Peyer's patch (tissue), 4 donors: ENCODE data around the gene MORF4L1. TPM values are rescaled to one million over a fixed set of nuclear protein-coding genes. Genes with fewer than 3 reads are reported as not detected.
"Not testable (repeated sequence)": the region's sequence is repeated elsewhere in the genome, so short reads cannot be mapped to it uniquely, and the experiment has no call there.

Source experiments
- DNase-seq, 3 donors: peaks; one replicate each; pipeline ENCODE4 v3.0.0-alpha.2; 2017 to 2019
- H3K27ac ChIP-seq, 4 donors: fragments of 200-600 bp; sonication (generic); one replicate each; pipeline ENCODE4 v1.5.1; 2016 to 2019
- H3K27me3 ChIP-seq, 2 donors: fragments of 200-600 bp; sonication (generic); one replicate each; pipeline ENCODE4 v1.5.1; 2019
- H3K36me3 ChIP-seq, 3 donors: fragments of 200-600 bp; sonication (generic); one replicate each; pipeline ENCODE4 v1.5.1; 2016 to 2019
- H3K4me1 ChIP-seq, 4 donors: fragments of 200-600 bp; sonication (generic); one replicate each; pipeline ENCODE4 v1.5.1; 2016 to 2019
- H3K4me3 ChIP-seq, 4 donors: fragments of 200-600 bp; sonication (generic); 1 replicate in 3 of 4; 2 replicates in 1 of 4; pipeline ENCODE4 v1.5.1; 2016 to 2019; ENCODE audit warnings: mild to moderate bottlenecking in 1 of 4
- H3K9me3 ChIP-seq, 4 donors: fragments of 200-600 bp; sonication (generic); one replicate each; pipeline ENCODE4 v1.5.1; 2016 to 2019; ENCODE audit warnings: mild to moderate bottlenecking in 1 of 4
- POLR2A ChIP-seq, 2 donors: fragments of 450-650 bp; IDR thresholded peaks; one replicate each; pipeline ENCODE4 v1.5.1; 2017; ENCODE audit warnings: antibody characterized with exemption in 2 of 2, mild to moderate bottlenecking in 2 of 2, moderate library complexity in 2 of 2
- total RNA-seq, 4 donors: library from RNA; depleted of rRNA; stranded (reverse); fragments of >200 nt; gene quantifications; one replicate each; pipeline ENCODE4 v1.1.0, GENCODE V29; 2016
- TF ChIP-seq, protein P1 (sequence below), 6 experiments: fragments of 450-650 bp in 4 of 6; fragments of 200-600 bp in 2 of 6; sonication (generic) in 1 of 6; IDR thresholded peaks; one replicate each; pipeline ENCODE4 v1.5.1; 2017 to 2019; ENCODE audit warnings: antibody characterized with exemption in 6 of 6, mild to moderate bottlenecking in 3 of 6, moderate library complexity in 1 of 6

Gene MORF4L1
- total RNA-seq, 4 donors from 2014 or later, result 90.8 to 271 (median 139) TPM

DNA sequence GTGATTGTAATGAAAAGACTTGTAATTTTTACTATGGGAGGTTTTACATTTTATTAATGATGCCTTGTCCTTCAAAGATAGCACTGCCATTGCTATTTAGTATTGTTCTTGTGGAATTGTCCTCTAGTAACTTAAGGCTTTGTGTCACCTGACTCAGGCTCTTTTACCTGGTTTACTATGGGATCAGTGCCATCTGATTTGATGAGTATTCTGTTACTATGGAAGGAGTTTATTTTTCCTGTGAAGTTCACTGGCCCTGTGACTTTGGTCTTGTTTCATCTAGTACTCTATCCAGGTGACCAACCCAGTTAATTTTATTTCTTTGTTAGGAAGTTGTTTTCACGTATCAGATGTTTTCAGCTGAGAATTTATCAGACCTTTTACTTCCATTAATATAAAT lies 9.0 kb downstream of the MORF4L1 start:
- Histone ChIP-seq H3K27ac (no peak overlapping the region), H3K36me3 (peaks cover 0 to 46% (median 0%) of the 10 kb centered on the region in 3 donors), H3K27me3 (no peaks in the 10 kb centered on the region), H3K4me3 (no peak overlapping the region), H3K9me3 (no peaks in the 10 kb centered on the region), H3K4me1 (peaks cover 0 to 34% (median 9%) of the 10 kb centered on the region in 4 donors)
- DNase-seq, result no peak
- no peak for TF ChIP-seq POLR2A (IDR thresholded peaks at IDR 0.05)
- TF ChIP-seq, protein P1, sequence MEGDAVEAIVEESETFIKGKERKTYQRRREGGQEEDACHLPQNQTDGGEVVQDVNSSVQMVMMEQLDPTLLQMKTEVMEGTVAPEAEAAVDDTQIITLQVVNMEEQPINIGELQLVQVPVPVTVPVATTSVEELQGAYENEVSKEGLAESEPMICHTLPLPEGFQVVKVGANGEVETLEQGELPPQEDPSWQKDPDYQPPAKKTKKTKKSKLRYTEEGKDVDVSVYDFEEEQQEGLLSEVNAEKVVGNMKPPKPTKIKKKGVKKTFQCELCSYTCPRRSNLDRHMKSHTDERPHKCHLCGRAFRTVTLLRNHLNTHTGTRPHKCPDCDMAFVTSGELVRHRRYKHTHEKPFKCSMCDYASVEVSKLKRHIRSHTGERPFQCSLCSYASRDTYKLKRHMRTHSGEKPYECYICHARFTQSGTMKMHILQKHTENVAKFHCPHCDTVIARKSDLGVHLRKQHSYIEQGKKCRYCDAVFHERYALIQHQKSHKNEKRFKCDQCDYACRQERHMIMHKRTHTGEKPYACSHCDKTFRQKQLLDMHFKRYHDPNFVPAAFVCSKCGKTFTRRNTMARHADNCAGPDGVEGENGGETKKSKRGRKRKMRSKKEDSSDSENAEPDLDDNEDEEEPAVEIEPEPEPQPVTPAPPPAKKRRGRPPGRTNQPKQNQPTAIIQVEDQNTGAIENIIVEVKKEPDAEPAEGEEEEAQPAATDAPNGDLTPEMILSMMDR (IDR thresholded peaks at IDR 0.05), result no peak

DNA sequence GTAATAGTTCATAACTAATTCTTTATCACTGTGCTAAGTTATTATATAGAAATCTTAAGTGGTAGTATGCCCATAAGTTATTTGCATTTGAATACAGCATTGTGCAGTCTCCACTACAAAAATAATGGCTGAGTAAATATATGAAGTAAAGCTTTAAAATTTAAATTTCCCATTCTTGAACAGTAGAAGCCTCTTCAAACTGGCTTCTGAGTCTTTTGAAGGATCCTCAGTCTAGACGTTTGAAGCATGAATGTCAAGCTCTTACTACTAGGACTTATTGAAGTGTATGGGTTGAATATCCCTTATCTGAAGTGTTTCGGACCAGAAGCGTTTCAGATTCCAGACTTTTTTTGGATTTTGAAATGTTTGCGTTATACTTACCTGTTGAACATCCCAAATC lies 16.3 kb downstream of the MORF4L1 start:
- H3K36me3 ChIP-seq, result peaks cover 0 to 93% (median 0%) of the 10 kb centered on the region in 3 donors
- H3K9me3 ChIP-seq, result no peaks in the 10 kb centered on the region
- H3K27me3 ChIP-seq, result no peaks in the 10 kb centered on the region
- no peaks in the 10 kb centered on the region for H3K4me1 ChIP-seq
- no peak for DNase-seq
- TF ChIP-seq, protein P1 (IDR thresholded peaks at IDR 0.05), result no peak
- TF ChIP-seq POLR2A (IDR thresholded peaks at IDR 0.05), result no peak
- H3K27ac ChIP-seq, result no peak overlapping the region
- no peak overlapping the region for H3K4me3 ChIP-seq

DNA sequence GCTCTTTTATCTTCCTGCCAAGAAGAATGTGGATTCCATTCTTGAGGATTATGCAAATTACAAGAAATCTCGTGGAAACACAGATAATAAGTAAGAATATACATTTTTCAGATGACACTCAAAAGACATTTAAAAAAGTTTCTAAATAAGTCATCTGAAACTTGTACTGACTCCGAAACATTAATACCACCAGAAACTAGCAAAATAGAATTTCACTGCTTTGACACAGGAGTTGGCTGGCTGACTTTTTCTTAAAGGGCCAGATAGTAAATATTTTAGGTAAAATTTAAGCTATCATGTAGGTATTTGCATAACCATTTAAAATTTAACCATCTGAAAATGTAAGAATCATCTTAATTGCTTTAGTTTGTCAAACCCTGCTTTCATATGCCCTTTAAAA lies 20.8 kb downstream of the MORF4L1 start:
- Histone ChIP-seq H3K9me3 (no peaks in the 10 kb centered on the region), H3K36me3 (peaks cover 0 to 99% (median 0%) of the 10 kb centered on the region in 3 donors), H3K27me3 (no peaks in the 10 kb centered on the region), H3K4me1 (no peaks in the 10 kb centered on the region), H3K4me3 (no peak overlapping the region), H3K27ac (no peak overlapping the region)
- DNase-seq, result no peak
- TF ChIP-seq, protein P1 (IDR thresholded peaks at IDR 0.05), result no peak
- TF ChIP-seq POLR2A (IDR thresholded peaks at IDR 0.05), result no peak

DNA sequence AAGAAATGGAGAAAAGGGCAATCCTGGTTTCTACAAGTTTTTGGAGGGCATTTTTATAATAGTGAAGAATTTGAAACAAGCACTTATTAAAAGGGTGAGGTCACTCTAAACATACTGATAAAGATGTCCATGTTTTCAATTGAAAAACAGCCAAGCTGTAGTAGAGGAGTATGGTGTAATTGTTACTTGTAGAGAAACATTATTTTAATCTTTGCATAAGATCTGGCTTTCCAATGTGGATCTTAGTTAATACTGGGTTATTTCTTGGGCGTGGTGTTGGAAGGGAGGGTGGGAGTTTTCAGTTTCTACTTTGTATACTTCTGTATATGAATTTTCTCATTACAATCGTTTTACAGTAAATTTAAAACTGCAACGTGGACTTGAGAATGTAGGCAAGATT lies 22.8 kb downstream of the MORF4L1 start:
- TF ChIP-seq POLR2A (IDR thresholded peaks at IDR 0.05), result no peak
- TF ChIP-seq, protein P1 (IDR thresholded peaks at IDR 0.05), result no peak
- no peaks in the 10 kb centered on the region for H3K4me1 ChIP-seq
- H3K27me3 ChIP-seq, result no peaks in the 10 kb centered on the region
- H3K27ac ChIP-seq, result no peak overlapping the region
- no peak for DNase-seq
- no peak overlapping the region for H3K4me3 ChIP-seq
- peaks cover 0 to 99% (median 0%) of the 10 kb centered on the region in 3 donors for H3K36me3 ChIP-seq
- H3K9me3 ChIP-seq, result no peaks in the 10 kb centered on the region

DNA sequence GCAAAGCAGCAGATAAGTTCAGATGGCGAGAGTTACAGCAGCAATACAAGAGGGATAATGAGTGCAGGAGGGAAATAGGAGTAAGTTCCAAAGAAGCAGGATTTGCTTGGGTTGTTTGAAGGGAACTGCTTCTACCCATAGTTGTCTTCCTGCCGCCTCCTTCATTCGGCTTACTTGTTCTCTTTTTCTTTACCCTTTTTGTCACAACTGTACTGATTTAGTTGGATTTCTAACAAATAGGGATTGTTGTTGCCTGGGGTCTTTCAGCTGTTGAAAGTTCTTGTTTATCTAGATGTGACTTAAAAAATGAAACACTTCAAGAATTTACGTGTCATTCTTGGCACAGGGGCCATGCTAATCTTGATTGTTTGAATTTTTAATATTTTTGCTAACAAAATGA lies 25.9 kb downstream of the MORF4L1 start:
- no peak overlapping the region for H3K4me3 ChIP-seq
- H3K4me1 ChIP-seq, result no peaks in the 10 kb centered on the region
- no peak overlapping the region for H3K27ac ChIP-seq
- DNase-seq, result no peak
- no peaks in the 10 kb centered on the region for H3K9me3 ChIP-seq
- H3K36me3 ChIP-seq, result peaks cover 0 to 100% (median 5%) of the 10 kb centered on the region in 3 donors
- TF ChIP-seq POLR2A (IDR thresholded peaks at IDR 0.05), result no peak
- TF ChIP-seq, protein P1 (IDR thresholded peaks at IDR 0.05), result no peak
- no peaks in the 10 kb centered on the region for H3K27me3 ChIP-seq

DNA sequence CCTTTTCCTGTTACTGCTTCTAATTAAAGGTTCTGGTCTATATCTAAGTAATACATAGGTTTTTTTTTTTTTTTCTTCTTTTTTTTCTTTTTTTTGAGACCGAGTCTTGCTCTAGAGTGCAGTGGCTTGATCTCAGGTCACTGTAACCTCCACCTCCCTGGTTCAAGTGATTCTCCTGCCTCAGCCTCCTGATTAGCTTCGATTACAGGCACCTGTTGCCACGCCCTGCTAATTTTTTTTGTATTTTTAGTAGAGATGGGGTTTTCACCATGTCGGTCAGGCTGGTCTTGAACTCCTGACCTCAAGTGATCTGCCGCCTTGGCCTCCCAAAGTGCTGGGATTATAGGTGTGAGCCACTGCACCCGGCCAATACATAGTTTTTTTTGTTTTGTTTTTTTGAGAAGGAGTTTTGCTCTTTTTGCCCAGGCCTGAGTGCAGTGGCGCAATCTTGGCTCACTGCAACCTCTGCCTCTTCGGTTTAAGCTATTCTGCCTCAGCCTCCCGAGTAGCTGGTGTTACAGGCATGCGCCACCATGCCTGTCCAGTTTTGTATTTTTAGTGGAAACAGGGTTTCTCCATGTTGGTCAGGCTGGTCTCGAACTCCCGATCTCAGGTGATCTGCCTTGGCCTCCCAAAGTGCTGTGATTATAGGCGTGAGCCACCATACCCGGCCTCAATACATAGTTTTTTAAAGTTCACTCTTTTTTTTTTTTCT lies 28.3 kb downstream of the MORF4L1 start:
- peaks cover 0 to 99% (median 5%) of the 10 kb centered on the region in 3 donors for H3K36me3 ChIP-seq
- not testable (repeated sequence) for DNase-seq, H3K27me3 ChIP-seq, H3K9me3 ChIP-seq, H3K4me3 ChIP-seq, H3K27ac ChIP-seq, H3K4me1 ChIP-seq

DNA sequence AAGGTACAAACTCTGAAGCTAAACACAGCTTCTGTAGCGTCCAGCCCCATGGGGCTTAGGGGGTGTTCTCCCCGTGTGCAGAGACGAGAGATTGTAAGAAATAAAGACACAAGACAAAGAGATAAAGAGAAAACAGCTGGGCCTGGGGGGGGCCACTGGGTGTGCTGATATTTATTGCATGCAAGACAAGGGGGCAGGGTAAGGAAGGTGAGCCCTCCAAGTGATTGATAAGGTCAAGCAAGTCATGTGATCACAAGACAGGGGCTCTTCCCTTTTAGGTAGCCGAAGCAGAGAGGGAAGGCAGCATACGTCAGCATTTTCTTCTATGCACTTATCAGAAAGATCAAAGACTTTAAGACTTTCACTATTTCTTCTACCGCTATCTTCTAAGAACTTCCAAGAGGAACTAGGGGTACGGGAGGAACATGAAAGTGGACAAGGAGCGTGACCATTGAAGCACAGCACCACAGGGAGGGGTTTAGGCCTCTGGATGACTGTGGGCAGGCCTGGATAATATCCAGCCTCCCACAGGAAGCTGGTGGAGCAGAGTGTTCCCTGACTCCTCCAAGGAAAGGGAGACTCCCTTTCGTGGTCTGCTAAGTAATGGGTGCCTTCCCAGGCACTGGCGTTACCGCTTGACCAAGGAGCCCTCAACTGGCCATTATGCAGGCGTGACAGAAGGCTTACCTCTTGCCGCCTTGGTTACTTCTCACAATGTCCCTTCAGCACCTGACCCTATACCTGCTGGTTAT lies 29.8 kb downstream of the MORF4L1 start:
- not testable (repeated sequence) for H3K27ac ChIP-seq, H3K4me1 ChIP-seq, DNase-seq, H3K27me3 ChIP-seq, H3K4me3 ChIP-seq, H3K9me3 ChIP-seq
- H3K36me3 ChIP-seq, result peaks cover 0 to 97% (median 5%) of the 10 kb centered on the region in 3 donors
